GM19463 (cell line): ENCODE measurements around the gene ABHD13.
"Not testable (repeated sequence)": the region's sequence is repeated elsewhere in the genome, so short reads cannot be mapped to it uniquely, and the experiment has no call there.

ENCODE experiments used
- ATAC-seq: cut with Tn5 transposase; IDR thresholded peaks from one replicate; pipeline ENCODE4 v1.9.1; 2021; ENCODE audit warnings: mild to moderate bottlenecking, moderate library complexity; ENCODE audit not compliant: unreplicated experiment

ABHD13 gene

DNA sequence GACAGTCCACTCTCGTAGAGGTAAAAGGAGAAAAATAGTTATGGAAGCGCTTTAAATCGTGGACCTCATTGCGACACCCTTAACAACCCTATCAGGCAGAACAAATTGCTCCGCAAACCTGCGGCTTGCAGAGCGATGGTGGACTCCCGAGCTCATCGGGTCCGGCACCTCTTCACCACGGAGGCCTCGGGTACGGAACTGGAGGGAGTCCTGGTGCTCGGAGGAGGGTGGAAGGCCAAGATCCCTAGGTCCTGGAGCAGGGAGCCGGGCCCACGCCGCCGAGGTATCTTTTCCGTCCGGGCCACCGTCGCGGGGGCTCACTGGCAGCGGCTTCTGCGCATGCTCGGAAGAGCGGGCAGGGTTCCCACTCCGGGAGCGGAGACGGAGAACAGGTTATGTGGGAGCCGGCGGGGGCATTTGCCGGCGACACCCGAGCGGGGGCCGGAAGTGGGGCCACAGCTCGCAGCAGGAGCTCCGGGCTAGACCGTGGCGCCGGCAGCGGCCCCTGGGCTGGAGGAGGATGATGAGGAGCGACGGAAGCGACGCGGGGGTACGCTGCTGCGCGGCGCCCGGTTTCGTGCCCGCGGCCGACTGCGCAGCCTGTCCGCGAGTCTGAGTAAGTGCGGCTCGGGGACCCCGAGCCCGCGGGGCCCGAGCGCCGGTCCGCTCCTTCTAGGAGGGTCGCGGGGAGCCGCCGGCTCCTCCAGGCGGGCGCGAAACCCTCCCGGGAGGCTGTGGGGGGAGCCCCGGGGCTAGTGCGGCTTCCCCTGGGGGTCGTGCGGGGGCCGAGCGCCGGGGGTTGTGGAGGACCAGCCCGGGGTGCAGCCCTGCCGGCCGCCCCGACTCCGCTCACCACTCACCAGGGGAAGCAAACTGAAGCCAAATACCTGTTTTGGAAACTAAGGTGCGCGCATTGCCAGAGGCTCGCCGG is at the start of gene ABHD13:
Gene ABHD13, plus strand, starts transcription at position 349 of the 931 bp plus-strand sequence. CDS start 10,827 bp downstream, outside the sequence.
- ATAC-seq, result peak; percentile 70

DNA sequence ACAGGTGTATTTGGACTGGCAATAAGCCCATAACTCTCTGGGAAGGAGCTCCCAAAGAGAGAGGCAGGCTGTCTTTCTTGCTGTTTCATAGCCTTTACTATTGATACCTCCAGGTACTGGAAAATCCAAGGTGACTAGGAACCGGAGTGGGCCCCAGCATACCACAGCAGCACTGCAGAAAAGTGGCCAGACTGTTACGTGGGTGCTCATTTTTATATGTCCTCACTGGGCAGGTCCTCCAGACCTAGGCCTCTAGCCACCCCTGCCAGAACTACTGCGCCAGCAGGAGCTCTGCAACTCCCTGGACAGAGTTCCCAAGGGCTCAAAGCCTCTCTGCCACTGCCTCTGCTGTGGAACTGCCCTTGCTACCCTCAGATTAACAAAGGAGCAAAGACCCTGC is 49.3 kb upstream of the ABHD13 start:
- no peak for ATAC-seq

DNA sequence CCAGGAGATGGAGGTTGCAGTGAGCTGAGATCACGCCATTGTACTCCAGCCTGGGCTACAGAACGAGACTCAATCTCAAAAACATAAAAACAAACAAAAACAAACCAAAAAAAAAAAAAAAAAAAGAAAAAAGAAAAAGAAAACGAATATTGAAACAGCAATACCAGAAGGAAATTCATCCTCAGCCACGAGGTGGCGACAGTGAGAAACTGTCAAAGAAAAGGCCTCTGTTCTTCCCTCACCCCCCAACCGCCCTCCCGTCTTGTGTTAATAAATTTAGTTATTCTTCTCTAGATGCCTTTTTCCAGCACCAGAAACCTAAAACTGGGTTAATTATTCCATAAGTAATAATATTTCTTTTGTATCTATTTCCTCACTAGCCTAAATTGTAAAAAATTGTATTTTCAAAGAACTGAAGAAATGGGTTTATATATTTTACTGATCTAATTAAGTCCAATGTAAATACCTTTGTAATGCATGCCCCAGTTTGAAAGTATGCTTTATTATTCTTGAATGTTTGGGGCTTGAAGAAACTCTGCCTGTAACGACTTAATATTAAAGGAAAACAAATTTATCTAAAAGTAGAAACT is 41.4 kb upstream of the ABHD13 start:
- peak; percentile 68 for ATAC-seq

DNA sequence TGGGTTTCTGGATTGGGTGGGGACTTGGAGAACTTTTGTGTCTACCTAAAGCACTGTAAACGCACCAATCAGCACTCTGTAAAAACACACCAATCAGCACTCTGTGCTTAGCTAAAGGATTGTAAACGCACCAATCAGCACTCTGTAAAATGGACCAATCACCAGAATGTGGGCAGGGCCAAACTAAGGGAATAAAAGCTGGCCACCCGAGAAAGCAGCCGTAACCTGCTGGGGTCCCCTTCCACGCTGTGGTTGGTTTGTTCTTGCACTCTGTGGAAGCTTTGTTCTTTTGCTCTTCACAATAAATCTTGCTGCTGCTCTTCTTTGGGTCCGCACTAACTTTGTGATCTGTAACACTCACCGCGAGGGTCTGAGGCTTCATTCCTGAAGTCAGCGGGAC is 40.1 kb upstream of the ABHD13 start:
- ATAC-seq, result no peak

DNA sequence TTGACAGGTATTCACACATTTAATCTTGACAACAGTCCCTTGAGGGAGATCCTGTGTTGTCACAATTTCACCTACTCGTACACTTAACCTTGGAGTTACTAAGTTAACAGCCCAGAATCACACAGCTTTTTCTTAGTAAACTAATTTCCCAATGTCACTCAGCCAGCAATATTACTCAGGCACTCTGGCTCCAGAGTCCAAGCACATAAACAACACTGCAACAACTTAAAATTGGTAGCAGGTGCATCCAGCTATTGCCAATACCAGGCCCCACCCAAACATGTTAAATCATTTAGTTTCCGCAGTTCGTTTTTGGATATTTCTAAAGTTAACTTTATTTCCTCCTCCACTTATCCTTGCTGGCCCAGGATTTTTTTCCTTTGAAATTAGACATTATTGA is 35.5 kb upstream of the ABHD13 start:
- no peak for ATAC-seq

DNA sequence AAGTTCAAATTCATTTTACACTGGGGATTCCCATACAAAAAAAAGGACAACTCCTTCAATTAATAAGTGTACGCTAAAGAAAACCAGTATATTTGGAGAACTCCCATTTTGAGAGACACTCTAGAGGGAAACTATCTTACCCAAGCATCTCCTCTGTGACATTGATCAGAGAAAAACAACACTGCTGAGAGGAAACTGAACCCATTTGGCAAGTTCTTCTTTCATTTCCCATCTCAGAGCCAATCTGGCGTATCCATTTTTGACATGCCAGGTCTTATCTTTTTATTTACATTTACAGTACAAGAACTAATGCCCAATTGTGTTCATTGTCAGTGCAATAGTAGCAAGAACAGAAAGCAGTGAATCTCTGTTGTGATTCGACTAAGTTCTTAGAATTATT is 33.0 kb upstream of the ABHD13 start:
- ATAC-seq, result no peak

DNA sequence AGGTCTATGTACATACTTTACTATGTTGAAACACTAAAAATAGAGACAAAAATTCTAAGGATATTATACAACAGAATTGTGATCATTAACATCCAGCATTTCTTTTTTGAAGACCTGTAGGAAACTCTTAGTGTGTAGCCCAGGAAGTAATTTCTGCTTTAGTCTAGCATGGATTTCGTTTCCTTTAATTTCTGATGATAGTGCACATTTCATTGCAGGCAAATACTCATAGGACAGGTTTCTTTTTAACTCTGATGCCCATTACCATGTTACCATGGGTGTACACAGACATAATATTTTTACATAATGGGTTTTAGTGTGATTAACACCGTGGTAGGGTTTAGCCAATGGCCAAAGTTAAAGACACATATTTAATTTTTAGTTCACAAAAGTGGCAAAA is 29.9 kb upstream of the ABHD13 start:
- no peak for ATAC-seq

DNA sequence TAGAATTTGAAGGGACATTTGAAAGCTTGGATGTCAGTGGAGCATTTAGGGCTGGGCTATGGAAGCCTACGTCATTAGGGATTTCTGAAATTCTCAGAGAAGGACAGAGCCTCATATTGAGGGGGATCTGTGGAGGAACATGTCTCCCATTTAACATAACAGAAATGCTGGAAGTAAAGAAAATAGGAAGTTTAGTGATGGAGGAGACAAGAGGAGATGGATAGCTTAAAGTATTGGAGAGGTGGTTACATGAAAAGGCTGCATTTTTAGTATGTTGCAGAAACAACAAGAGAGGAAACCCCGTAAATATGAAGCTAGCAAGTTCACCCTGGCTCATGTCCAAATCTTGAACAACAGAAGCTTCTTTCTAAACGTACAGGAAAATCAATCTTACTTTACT is 27.3 kb upstream of the ABHD13 start:
- no peak for ATAC-seq

DNA sequence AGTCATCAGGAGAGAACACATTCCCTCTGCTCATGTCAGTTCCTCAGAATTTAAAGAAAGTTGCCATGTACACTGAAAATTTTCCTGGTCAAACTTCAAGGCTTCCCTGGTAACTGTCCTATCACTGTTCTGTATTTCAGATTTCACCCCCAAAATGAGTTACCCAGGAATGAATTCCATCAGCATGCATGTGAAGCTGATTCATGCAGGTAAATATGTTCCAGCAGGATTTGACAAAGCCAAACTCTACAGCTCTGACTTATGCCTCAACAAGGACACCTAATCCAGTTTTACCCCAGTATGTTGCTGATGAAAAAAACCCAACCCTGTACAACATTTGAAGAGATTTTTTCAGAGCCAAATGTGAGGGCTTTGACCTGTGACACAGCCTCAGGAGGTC is 24.4 kb upstream of the ABHD13 start:
- no peak for ATAC-seq

DNA sequence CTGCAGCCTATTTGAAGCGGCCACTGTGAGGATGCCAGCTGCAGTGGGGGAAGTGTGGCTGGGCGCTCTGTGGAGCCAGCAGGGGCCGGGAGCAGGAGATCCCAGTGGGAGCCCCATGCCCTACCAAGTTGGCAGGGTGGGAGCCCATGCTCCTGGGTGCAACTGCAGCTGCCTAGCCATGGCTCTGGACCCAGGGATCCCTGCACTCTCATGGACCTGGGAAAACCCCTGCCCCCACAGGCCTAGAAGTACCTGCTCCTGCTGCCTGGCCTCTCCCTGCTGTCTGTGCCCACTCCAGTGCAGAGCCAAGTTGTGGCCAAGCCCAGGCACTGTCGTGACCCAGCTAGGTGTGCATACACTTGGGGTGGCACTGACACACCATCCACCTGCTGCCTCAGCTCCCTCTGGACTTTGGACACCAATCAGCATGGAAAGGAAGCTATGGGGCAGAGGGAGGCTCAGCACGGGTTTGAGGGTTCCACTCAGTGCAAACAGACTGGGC is 23.7 kb upstream of the ABHD13 start:
- ATAC-seq, result no peak

DNA sequence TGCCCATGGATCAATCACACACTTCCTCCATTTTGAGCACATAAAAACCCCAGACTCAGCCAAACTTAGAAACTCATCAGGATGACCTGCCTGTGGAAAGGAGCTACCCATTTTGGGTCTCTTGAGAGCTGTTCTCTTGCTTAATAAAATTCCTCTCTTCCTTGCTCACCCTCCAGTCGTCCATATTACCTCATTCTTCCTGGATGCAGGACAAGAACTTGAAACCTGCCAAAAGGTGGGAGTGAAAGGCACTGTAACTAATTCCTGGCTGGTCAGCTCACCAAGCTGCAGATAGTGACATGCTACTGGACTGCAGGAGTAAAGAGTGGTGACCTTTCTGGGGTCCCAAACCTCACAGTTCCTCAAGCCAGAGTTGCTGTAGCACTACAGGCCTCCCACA is 23.0 kb upstream of the ABHD13 start:
- no peak for ATAC-seq

DNA sequence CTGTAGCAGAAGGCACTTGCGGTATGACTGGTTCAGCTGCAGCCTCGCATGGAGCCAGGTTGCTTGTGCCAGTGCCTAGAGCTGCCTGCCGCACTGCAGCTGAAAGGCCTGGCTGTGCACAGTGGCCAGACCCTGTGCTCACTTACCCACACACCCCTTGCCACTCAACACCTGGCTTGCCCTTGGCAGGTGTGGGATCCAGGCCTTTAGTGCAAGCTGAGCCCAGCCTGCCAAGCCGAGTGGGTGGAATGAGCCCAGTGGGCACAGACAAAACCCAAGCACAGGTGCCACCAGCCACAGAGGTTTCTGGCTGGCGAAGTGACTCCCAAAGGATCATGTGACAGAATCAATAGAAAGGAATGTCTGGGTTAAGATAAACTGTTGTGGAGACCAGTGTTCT is 22.3 kb upstream of the ABHD13 start:
- ATAC-seq, result no peak

DNA sequence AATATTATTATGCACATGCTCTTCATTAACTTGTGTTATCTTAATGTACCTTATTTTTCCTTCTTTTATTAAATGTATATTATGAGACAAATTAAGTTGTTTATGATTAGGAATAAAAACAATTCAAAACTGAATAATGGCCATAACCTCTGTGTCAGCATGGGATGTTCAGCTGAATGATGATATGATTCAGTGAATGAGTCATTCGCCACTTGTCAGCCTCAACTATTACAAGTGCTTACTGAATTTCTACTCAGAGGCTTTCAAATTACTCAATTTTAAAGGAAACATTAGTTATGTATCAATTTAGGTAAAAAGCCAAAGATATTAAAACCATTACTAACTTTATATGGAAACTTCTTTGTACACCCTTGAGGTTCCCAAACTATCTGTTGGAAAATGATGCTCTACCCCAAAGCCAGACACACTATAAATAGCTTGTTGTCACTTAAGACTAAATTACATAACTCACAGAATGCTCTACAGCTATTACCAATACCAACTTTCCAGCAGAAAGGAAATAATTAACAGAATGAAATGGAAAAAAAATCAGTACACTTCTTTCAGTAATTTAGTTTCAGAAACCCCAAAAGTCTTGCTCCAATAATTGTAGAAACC is 17.3 kb upstream of the ABHD13 start:
- ATAC-seq, result no peak

DNA sequence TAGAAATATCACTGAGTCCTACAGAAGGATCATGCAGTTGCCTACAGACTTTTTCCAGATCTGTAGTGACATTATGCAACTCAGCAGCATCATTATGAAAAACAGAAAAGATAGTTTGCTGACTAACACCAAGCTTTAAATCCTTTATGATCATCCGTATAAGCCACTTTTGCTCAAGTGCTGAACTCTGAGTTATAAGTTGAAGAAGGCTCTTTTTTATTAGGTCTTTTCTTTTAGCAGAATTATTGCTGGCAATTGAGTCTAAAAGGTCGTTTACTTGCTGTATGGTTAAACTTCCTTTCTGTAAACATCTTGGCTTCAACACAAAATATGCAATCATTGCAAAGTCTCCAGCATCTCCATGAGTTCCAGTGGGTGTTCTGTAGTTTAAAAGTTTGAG is 7.6 kb upstream of the ABHD13 start:
- no peak for ATAC-seq

DNA sequence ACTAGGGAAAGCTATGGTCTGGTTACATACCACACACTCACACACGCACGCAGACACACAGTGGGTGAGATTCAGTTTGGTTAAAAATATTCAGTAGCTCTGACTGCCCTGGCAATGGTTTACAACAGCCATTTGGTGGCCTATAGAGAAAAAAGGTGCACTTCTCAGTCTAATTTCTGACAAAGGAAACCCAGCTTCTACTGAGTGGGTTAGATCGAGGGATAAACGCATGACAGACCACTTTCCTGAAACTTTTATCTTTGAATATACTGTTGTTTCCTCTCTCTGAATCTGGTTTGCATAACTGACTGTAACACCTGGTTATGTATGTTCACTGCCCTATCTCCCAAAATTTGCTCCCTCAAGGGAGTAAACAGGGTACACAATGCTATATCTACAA is 5.3 kb upstream of the ABHD13 start:
- peak; percentile 23 for ATAC-seq

DNA sequence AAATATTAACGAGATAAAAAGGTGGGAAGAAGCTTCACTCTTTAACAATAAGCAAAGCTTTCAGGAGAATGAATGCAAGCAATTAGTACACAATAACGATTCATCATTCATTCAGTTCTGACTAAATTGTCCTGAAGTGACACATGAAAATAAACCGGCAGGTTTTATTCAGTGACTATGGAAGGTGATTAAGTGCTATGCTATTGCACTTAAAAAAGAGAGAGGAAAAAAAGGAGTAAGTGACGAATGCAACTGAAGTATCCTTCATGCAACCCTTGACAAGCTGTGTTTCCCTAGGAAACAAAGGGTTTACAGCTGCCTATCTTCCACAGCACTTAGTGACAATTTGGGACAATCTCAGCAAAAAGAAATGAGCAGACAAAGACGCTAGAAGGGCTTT is 4.2 kb upstream of the ABHD13 start:
- ATAC-seq, result no peak

DNA sequence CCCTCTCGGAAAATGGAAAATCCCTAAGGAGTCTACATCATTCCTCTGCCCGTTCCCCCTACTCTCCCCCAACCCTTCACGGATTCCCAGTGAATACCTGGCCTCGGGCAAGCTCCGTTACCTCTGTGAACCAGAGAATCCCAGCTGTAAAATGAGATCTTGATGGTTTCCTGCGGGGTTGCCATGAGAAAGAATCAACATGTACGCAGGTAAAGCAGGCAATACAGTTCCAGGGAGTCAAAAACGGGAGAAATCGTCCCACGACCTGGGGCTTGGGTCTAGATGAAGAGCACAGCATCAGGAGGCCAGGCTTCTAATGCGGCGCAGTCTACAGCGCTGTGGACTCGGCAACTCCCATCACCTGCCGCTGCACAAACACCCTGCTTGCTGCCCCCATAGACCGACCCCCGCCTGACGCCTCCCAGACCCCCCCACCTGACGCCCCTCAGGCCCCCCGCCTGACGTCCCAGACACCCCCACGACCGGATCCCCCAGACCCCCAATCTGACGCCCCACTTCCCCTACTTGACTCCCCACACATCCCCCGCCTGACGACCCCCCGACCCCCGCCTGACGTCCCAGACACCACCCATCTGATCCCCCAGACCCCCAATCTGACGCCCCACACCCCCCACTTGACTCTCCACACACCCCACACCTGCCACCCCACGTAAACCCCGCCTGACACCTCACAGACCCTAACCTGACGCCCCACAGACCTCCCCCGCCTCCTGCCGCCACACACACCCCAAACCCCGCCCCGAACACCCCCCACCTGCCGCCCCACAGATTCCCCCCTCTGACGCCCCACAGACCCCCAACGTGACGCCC is 3.5 kb upstream of the ABHD13 start:
- ATAC-seq, result no peak

DNA sequence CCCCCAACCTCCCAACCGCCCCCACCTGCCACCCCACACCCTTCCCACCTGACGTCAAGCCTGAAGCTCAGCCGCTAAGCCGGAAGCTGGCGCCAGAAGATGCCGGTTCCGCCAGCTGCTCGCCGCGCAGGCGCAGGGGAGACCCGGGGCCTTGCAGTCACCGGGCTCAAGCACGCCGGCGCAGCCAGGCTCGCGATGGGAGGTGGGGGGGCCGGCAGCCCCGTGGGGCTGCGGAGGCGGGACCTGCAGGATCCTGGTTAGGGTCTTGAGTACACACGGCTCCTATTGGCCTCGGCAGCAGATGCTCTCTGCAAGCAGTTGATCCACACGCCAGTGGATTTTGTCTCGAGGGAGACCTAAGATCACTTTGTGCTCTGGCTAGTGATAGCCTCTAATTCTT is 2.8 kb upstream of the ABHD13 start, which contains the start of gene LIG4:
Gene LIG4, minus strand, starts transcription at position 101 of the 400 bp plus-strand sequence. CDS start 4,268 bp downstream, outside the sequence.
- ATAC-seq, result peak; percentile 64

DNA sequence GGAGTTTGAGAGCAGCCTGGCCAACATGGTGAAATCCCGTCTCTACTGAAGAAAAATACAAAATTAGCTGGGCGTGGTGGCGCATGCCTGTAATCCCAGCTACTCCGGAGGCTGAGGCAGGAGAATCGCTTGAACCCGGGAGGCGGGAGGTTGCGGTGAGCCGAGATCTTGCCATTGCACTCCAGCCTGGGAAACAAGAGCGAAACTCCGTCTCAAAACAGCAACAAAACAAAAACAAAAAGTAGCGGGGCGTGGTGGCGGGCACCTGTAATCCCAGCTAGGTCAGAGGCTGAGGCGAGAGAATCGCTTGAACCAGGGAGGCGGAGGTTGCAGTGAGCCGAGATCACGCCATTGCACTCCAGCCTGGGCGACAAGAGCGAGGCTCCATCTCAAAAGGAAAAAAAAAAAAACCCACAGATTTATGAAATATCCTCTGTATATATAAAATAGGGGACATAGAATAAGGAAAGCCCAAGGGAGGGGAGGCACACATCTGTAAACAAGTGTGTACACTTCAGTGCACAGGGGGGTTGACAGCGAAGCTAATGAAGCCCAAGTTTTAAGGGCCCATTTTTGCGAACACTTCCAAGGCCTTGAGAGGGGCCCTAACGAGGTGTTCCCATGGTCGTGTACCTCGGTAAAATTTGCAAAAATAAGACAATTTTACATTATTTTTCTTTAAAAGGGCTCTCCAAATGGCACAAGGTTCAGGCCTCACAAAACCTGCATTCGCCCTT is 717 bp upstream of the ABHD13 start:
- ATAC-seq, result not testable (repeated sequence)

DNA sequence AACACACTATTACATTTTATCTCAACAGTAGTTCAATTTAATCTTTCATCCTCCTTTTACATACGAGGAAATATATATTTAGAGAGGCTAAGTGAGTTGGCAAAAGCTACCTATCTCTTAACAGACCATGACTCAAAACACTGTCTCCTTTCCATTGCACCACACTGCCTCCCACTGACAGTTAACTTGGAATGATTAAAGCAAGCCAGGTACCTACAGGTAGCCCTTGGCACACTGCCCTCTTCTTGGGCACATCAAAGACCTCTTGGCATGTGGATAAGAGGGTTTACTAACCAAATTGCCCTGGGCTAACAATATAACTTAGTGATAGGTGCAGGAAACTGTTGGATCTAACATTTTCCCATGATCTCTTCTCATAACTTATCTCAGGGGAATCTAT is 1.8 kb downstream of the ABHD13 start:
- ATAC-seq, result no peak
